NK-92 (cell line): ENCODE data around the gene ZNF212.
A peak's percentile ranks its signal among the peaks of the same experiment; 100 is the strongest.

Experiments
- DNase-seq: peaks from one replicate; lab custom pipeline; 2025; ENCODE audit not compliant: unreplicated experiment; lab: John Stamatoyannopoulos, UW

The ZNF212 gene

DNA sequence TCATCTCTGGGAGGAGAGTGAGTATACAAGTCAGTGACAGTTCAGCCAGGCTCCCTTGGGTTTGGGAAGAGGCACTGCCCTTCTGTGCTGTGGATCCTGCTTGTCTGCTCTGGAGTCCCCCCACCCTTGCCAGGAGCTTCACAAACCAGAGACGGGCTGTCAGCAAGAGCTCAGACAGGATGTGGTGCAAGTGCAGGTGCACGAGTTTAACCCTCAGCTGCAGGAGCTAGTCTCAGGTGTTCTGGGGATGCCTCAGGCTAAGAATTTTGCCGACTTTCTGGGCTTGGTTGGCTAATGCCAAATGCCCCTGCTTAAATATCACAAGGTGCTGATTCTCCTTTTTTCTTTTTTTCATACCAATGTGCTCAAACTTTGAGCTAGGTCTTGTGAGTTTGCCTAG, 44.9 kb downstream of the ZNF212 start:
- DNase-seq: no peak

- DNase-seq: peak; percentile 84
Observed at GRCh38 chr7:149284850-149285585, 45.6 kb downstream of the ZNF212 start.

DNA sequence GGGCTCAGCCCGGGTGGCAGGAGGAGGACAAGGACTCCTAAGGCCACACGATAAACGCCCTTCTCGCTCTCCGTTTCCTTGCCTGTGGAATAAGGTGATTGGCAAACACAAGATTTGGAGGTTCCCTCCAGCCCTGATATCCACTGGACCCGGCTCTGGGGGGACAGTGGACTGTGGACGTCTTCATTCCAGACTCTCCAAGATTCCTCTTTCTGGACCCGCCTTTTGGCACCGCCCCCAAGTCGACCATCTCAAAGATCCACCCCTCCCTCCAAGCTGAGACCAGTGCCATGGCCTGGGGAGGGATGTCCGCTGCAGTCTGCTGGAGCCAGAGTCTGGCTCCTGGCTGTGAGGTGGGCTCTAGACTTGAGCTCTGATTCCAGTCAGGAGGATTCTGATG, 46.2 kb downstream of the ZNF212 start:
- no peak for DNase-seq

GRCh38 chr7:149286811-149287400, 47.5 kb downstream of the ZNF212 start:
- no peak for DNase-seq

- DNase-seq: no peak
Observed at GRCh38 chr7:149287622-149288021, 48.2 kb downstream of the ZNF212 start.

- DNase-seq: no peak
Observed at GRCh38 chr7:149289262-149289661, 49.8 kb downstream of the ZNF212 start.

- no peak for DNase-seq
Observed at GRCh38 chr7:149289856-149290255, 50.4 kb downstream of the ZNF212 start.

- DNase-seq: no peak
Observed at GRCh38 chr7:149291036-149291780, 51.8 kb downstream of the ZNF212 start.

- DNase-seq: no peak
Observed at GRCh38 chr7:149291781-149292461, 52.5 kb downstream of the ZNF212 start.

DNA sequence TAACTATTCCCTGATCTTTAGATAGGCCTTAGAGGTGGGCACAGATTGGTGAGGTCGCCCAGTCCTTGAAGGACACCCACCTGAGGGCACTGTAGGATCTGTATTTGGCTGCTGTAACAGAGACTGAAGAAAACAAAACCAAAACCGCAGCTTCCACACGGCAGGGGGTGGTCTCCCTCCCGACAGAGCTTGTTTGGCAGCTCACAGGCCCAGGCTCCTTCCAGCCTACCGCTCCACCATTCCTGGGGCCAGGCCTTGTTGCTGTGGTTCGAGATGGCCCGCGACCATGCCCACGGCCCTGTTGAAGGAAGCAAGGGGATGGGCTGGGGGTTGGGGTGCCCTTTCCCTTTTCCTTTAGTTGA, 53.0 kb downstream of the ZNF212 start:
- no peak for DNase-seq

DNA sequence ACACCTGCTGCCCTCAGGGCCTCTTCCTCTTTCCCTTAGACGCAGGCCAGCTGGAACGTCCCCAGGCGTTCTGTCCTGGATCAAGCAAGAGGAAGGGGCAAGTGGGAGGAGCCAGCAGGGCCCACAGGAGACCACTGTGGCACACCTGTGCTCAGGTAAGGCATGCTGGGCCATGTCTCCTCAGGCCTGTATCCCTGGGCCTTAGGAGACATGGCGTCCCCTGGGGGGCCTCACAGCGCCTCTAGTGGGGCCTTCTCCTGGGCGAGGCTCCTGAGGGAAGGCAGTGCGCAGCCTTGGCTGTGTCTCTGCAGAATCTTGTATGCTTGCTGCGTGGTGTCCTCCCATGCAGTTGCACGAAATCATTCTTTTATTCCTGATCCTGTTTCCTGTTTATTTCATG, 53.9 kb downstream of the ZNF212 start:
- no peak for DNase-seq

DNA sequence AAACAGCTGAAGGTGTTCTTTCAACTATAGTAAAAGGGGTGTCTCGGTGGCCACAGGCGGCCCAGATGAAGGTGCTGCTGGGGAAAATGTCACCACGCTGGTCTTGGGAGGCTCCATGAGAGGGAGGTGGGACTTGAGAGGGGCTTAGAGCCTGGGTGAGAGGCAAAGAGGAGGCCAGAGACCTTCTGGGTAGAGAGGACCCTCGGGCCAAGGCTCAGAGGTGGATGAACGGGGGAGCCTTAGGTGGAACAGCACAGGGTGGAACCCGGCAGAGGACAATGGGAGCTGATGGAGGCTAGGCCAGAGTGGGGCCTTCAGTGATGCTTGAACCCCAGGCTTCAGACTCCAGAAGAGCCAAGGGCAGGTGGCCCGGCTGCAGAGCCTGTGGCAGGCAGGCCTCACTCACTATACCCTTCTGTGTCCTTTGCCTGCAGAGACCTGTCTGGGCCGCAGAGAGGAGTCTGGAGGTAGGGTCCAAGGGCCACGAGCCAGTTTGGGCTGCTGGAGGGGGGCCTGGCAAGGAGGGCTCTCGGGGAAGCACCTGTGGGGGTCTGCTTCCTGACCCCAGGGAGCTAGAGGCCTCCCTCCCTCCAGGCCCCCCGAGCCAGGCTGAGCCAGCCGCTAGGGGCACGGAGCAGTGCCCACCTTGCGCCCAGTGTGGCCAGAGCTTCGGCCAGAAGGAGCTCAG, 54.6 kb downstream of the ZNF212 start:
- DNase-seq: no peak

DNA sequence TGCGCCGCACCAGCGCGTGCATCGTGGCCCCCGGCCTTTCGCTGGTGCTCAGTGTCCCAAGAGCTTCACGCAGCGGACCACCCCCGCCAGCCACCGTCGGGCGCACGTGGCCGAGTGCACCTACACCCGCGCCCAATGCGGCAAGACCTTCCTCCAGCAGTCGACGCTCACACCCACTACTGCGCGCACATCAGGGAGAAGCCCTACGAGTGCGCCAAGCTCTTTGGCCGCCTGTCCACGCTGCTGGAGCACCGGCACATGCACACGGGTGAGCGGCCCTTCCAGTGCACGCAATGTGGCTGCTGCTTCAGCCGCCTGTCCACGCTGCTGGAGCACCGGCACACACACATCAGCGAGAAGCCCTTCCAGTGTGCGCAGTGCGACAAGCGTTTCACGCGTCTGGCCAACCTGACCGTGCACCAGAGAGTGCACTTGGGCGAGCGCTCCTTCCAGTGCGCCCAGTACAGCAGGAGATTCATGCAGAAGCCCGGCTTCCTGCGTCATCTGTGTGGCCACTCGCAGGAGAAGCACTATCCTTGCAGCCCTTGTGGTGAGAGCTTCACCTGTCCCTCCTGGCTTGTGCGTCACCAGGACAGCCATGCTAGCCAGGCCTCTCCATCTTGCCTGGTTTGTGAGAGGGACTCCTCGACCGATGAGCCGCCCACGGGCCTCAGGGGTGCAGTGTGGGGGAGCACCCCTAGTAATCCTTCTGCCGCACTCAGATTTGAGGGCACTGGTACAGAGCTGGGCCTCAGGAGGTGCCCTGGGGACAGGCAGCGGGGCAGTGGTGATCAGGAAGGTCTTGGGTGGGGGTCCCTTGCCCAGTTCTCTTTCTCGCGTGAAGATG, 55.4 kb downstream of the ZNF212 start:
- DNase-seq: no peak

- no peak for DNase-seq
Observed at GRCh38 chr7:149295481-149295850, 56.0 kb downstream of the ZNF212 start.

DNA sequence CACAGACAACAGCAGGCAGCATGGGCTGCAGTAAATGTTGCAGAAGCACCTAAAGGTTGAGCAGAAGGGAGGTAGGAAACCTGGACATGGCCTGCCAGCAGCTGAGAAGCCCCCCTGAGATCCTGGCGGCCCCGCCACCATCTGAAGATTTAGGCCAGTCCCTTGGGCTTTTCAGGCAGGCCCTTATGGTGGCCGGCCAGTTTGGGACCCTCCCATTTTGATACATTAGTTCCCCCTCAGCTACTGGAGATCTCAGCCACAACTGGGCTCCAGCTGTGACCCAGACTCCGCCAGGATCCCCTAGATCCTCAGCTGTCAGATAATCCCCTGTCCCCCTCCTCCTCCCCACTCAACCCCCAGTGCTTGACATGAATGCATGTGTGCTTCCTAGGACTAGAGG, 56.9 kb downstream of the ZNF212 start:
- no peak for DNase-seq

DNA sequence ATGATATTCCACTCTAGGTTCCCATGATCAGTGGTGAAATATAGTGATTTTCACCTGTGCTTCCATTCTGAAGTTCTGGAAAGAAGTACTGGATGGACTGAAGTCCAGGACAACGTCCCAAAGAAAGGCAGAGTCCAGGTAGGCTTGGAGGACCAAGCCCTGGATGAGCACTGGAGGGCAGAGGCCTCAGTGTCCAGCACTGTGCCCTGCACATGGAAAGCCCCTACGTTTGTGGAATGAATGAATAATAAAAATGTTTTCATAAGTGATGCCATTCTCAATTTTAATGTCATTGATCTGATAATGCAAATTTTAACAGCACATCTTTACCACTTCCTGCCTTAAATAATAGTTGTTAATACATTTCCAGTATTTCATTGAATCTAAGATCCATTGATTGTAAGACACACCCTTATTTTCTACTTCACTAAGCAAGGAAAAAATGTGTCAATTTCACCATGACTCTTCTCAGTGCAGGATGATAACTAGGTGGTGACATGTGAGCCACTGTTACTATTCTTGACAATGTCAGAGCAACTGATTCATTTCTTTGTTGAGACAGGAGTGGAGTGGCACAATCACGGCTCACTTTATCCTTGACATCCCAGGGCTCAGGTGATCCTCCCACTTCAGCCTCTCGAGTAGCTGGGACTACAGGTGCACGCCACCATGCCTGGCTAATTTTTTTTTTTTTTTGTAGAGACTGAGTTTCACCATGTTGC, 57.7 kb downstream of the ZNF212 start:
- no peak for DNase-seq

DNA sequence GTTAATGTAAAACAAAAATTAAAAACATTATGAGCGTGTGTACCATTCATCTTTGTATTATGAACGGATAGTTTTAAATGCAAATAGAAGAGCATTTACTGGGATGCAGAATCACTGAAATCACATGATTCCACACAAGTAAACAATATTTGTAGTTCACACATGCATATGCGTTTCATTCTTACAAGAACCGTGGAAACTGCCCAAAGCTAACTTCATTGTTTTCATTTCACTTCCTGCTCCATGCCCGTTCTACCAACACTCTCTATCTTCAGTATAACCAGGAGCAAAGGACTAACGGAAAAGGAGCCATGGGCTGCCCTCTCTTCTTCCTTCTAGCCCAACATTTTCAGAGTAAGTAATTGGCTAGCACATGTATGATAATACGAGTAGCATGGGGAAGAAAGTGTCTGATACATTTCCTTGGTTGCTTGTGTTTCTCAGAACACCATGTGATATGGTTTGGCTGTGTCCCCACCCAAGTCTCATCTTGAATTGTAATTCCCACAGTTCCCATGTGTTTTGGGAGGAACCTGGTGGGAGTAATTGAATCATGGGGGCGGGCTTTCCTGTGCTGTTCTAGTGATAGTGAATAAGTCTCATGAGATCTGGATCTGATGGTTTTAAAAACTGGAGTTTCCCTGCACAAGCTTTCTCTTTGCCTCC, 61.3 kb downstream of the ZNF212 start:
- no peak for DNase-seq

DNA sequence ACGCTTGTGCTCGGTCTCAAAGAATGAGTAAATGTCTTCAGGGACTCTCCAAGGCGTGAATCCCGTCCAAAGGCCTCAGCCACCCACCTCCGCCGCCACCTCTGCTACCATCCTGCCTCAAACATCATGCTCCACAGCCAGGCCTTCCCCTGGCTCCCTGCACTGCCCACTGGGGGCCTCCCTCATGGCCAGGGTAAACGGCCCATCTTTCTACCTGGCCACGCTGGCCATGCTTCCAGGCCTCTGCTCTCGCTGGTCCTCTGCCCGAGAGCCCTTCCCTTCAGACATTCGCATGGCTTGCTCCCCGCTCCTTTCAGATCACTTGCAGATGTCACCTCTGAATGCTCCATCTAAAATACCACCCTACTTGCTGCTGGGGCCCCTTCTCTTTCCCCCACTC, 62.8 kb downstream of the ZNF212 start:
- no peak for DNase-seq

DNA sequence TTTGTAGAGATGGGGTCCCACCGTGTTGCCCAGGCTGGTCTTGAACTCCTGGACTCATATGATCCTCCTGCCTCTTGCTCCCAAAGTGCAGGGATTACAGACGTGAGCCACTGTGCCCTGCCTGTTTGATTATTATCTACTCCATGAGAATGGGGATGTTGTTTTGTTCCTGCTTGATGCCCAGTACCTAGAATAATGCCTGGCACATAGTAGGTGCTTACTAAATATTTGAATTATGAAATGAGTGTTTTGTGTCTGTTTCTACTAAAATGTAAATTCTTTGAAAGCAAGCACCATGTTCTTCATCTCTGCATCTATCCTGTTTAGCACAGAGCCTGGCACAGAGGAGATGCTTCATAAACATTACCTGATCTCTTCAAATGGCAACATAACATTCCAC, 63.4 kb downstream of the ZNF212 start:
- no peak for DNase-seq
